Lower leg skin (tissue), 4 donors: ENCODE results near the gene MGST2. TPM values are rescaled to one million over a fixed set of nuclear protein-coding genes. Genes with fewer than 3 reads are reported as not detected.
A peak's percentile ranks its signal among the peaks of the same experiment; 100 is the strongest.

Experiments used
- DNase-seq, 2 donors: peaks; one replicate each; pipeline ENCODE4 v3.0.0-alpha.2; 2019; ENCODE audit warnings: low spot score in 2 of 2
- H3K4me3 ChIP-seq: fragments of 200-600 bp; sonication (generic); 2 replicates; pipeline ENCODE4 v1.5.1; 2017; ENCODE audit warnings: mild to moderate bottlenecking, low read depth; ENCODE audit not compliant: poor library complexity, severe bottlenecking
- CTCF ChIP-seq, 3 donors: fragments of 450-650 bp; IDR thresholded peaks; one replicate each; pipeline ENCODE4 v1.5.1; 2016; ENCODE audit warnings: antibody characterized with exemption in 3 of 3, mild to moderate bottlenecking in 3 of 3, moderate library complexity in 2 of 3
- POLR2A ChIP-seq, 2 donors: fragments of 450-650 bp; IDR thresholded peaks; one replicate each; pipeline ENCODE4 v1.6.1; 2016 to 2017; ENCODE audit warnings: antibody characterized with exemption in 2 of 2, mild to moderate bottlenecking in 1 of 2, moderate library complexity in 1 of 2
- WGBS, 2 donors: methylation state at CpG; one replicate each; pipeline ENCODE4 v1.1.5; 2018; 5-methylcytosine and 5-hydroxymethylcytosine counted together
- intact Hi-C: fragments of 100-400 bp; cut with DNase I; formaldehyde crosslinking; loops from one replicate; pipeline ENCODE4 v1.15.0; 2023; ENCODE audit warnings: low total_unique reads
- total RNA-seq, 4 donors: library from RNA; depleted of rRNA; stranded (reverse); fragments of >200 nt; gene quantifications; one replicate each; pipeline ENCODE4 v1.1.0, GENCODE V29; 2016

The MGST2 gene
- total RNA-seq, 4 donors from 2014 or later, result 83.1 to 157 (median 112) TPM

GRCh38 chr4:139647184-139647583, 18.4 kb upstream of the MGST2 start:
- intact Hi-C loops, result no loop called here
- DNase-seq, result no peak
- 57 to 83% methylated on average over 1 of the region's 1 CpG for WGBS, 2 donors
- TF ChIP-seq CTCF (IDR thresholded peaks at IDR 0.05) (no peak), POLR2A (IDR thresholded peaks at IDR 0.05) (no peak)
- H3K4me3 ChIP-seq, result no peak overlapping the region

GRCh38 chr4:139647952-139648351, 17.7 kb upstream of the MGST2 start:
- TF ChIP-seq CTCF (IDR thresholded peaks at IDR 0.05) (no peak), POLR2A (IDR thresholded peaks at IDR 0.05) (no peak)
- 74 to 79% methylated on average over 1 of the region's 1 CpG for WGBS, 2 donors
- no peak for DNase-seq
- no peak overlapping the region for H3K4me3 ChIP-seq
- intact Hi-C loops, result no loop called here

- DNase-seq, result peak; percentile 82 to 95
- intact Hi-C loops, result loop anchor here (5.0 to 10.0 kb wide), 2 partner anchors 47 to 154 kb away; no protein-coding TSS in a partner anchor
- no peak overlapping the region for H3K4me3 ChIP-seq
- WGBS, 2 donors, result 13 to 17% methylated on average over 13 of the region's 13 CpGs
- TF ChIP-seq POLR2A (IDR thresholded peaks at IDR 0.05) (no peak), CTCF (IDR thresholded peaks at IDR 0.05) (peak in 1 of 3 donors; percentile 75)
Measured at GRCh38 chr4:139651282-139652194, 14.1 kb upstream of the MGST2 start.

GRCh38 chr4:139654516-139654915, 11.1 kb upstream of the MGST2 start:
- TF ChIP-seq CTCF (IDR thresholded peaks at IDR 0.05) (no peak), POLR2A (IDR thresholded peaks at IDR 0.05) (no peak)
- intact Hi-C loops, result loop anchor here (5.0 to 10.0 kb wide), 2 partner anchors 50 to 157 kb away; no protein-coding TSS in a partner anchor
- no peak for DNase-seq
- H3K4me3 ChIP-seq, result no peak overlapping the region
- 80 to 83% methylated on average over 4 of the region's 4 CpGs for WGBS, 2 donors

- intact Hi-C loops, result loop anchor here (10.0 kb wide), 1 partner anchor 50 kb away; no protein-coding TSS in a partner anchor
- TF ChIP-seq POLR2A (IDR thresholded peaks at IDR 0.05) (no peak), CTCF (IDR thresholded peaks at IDR 0.05) (no peak)
- no peak overlapping the region for H3K4me3 ChIP-seq
- 40 to 50% methylated on average over 3 of the region's 3 CpGs for WGBS, 2 donors
- DNase-seq, result no peak
Measured at GRCh38 chr4:139655116-139655515, 10.5 kb upstream of the MGST2 start.
